NB4 (cell line): ENCODE measurements around the gene INS.

Source experiments
- DNase-seq: peaks from one replicate; pipeline ENCODE4 v3.0.0; 2010; ENCODE audit warnings: low read depth
- H3K4me3 ChIP-seq: one replicate; pipeline ENCODE4 v1.5.1; 2011; ENCODE audit warnings: mild to moderate bottlenecking, low read depth, low read length, moderate library complexity
- MAX ChIP-seq: IDR thresholded peaks from 2 replicates; pipeline ENCODE4 v1.6.1; 2011; ENCODE audit warnings: low read depth, low read length
- MYC ChIP-seq: IDR thresholded peaks from 2 replicates; pipeline ENCODE4 v1.6.1; 2011; ENCODE audit warnings: low read depth, low read length
- POLR2A ChIP-seq: IDR thresholded peaks from 2 replicates; pipeline ENCODE4 v1.6.1; 2011; ENCODE audit warnings: mild to moderate bottlenecking; ENCODE audit not compliant: insufficient read length; ENCODE audit errors: extremely low read depth
- TF ChIP-seq, protein P1 (sequence below): IDR thresholded peaks from one replicate; pipeline ENCODE4 v1.5.1; 2012; ENCODE audit warnings: low read depth, low read length

The INS gene

DNA sequence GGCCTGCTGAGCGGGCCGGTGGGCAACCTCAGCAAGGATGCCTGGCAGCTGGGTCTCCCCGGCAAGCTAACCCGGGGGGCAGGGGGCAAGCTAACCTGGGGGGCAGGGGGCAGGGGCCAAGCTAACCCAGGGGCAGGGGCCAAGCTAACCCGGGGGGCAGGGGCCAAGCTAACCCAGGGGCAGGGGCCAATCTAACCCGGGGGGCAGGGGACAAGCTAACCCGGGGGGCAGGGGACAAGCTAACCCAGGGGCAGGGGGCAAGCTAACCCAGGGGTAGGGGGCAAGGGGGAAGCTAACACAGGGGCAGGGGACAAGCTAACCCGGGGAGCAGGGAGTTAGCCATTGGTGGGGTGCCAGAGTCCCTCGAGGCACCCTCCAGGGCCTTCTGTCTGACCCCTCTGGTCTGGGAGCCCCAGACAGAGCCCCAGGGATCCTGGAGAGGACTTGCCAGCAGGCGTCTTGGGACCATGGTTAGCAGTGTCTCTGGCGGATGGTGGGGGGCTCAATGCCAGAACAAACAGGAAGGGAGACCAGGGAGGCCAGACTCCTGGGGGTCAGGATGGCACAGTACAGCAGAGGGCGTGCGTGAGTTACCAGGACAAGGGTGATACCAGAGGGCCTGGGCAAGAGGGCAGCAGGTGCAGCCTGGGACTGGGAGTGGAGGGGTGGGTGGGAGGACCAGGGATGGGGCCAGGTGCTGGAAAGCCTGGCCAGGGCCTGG, 37.9 kb downstream of the INS start:
- no peak for DNase-seq
- no peak overlapping the region for H3K4me3 ChIP-seq
- TF ChIP-seq MYC (no peak), MAX (no peak), POLR2A (no peak)

DNA sequence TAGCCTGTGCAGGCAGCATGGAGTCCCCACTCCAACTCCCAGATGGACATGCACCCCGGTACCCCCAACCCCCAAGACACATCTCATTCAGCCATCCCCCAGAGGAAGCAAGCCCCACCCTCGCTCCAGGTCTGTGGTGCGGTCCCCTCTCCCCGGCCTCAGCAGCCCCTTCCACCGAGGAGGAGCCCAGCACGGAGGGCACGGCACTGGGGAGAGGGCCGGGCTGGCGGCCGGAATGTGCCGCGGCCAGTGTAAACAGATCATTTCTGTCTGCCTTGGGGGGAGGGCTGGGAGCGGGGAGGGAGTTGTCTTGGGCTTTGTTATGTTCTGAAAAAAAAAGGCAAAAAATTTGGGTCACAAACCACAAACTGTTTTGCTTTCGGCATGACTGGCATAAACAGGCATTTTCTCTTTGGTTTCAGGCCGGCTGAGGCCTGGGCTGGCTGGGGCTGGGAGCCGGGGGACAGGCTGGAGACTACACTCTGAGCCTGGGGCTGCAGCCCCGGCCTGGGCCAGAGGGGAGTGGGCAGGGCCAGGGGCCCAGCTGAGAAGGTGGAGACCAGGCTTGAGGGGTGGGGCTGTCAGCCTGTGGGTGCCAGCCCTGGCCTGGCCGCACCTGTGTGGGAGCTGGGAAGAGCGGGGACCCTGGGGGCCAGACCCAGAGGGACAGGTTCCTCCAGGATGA, 38.6 kb downstream of the INS start:
- no peak for TF ChIP-seq MYC
- TF ChIP-seq, protein P1, sequence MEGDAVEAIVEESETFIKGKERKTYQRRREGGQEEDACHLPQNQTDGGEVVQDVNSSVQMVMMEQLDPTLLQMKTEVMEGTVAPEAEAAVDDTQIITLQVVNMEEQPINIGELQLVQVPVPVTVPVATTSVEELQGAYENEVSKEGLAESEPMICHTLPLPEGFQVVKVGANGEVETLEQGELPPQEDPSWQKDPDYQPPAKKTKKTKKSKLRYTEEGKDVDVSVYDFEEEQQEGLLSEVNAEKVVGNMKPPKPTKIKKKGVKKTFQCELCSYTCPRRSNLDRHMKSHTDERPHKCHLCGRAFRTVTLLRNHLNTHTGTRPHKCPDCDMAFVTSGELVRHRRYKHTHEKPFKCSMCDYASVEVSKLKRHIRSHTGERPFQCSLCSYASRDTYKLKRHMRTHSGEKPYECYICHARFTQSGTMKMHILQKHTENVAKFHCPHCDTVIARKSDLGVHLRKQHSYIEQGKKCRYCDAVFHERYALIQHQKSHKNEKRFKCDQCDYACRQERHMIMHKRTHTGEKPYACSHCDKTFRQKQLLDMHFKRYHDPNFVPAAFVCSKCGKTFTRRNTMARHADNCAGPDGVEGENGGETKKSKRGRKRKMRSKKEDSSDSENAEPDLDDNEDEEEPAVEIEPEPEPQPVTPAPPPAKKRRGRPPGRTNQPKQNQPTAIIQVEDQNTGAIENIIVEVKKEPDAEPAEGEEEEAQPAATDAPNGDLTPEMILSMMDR, result no peak
- TF ChIP-seq MAX, result no peak
- TF ChIP-seq POLR2A, result no peak
- H3K4me3 ChIP-seq, result no peak overlapping the region
- DNase-seq, result no peak

- no peak for TF ChIP-seq POLR2A
- no peak for TF ChIP-seq MAX
- TF ChIP-seq, protein P1, result no peak
- TF ChIP-seq MYC, result no peak
- no peak for DNase-seq
- H3K4me3 ChIP-seq, result no peak overlapping the region
These were observed 39.5 kb downstream of the INS start for GRCh38 chr11:2121227-2122130.

GRCh38 chr11:2120359-2121100, 40.5 kb downstream of the INS start:
- H3K4me3 ChIP-seq, result no peak overlapping the region
- DNase-seq, result no peak
- no peak for TF ChIP-seq MAX

DNA sequence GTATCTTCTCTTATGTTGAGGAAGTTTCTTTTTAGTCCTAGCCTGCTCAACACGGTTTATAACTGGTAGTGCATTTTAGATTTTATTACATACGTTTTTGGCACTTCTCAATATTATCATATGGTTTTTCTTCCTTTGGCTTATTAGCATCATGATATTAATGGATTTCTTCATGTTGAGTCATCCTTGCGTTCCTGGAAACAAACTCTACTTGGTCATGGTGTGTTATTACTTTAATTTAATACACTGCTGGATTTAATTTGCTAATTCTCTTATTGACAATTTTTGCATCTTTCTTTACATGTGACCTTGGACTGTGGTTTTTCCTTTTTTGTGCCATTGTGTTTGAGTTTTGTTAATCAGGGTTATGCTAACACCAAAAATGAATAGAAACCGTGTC, 42.3 kb downstream of the INS start:
- no peak for DNase-seq
- TF ChIP-seq MAX, result no peak
- TF ChIP-seq, protein P1, result no peak
- no peak for TF ChIP-seq POLR2A
- TF ChIP-seq MYC, result no peak
- no peak overlapping the region for H3K4me3 ChIP-seq

DNA sequence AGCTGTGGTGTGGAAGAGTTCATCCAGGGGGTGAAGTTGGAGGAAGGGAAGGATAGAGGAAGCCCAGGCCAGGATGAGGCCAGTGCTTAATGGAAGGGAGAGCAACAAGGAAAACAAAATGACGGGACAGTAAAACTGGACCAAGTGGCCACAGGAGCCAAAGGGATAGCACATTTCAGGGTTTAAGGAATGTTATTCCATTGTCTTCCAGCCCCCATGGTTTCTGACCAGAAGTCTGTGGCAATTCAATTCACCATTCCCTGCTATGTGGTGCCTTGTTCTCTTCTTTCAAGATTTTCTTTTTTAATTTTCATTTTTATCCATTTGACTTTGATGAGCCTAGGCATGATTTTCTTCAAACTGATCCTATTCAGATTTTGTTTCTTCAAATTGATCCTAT, 44.3 kb downstream of the INS start:
- H3K4me3 ChIP-seq, result no peak overlapping the region
- DNase-seq, result no peak
- no peak for TF ChIP-seq POLR2A
- TF ChIP-seq, protein P1, result no peak
- no peak for TF ChIP-seq MYC
- TF ChIP-seq MAX, result no peak
